Effector memory CD4-positive, alpha-beta T cell (primary cell): ENCODE data around the gene CEP350.

ENCODE experiments used
- DNase-seq, 3 donors: peaks; one replicate each; pipeline ENCODE4 v3.0.0-alpha.2; 2020
- H3K27ac ChIP-seq: 2 replicates; pipeline ENCODE4 v1.7.0; 2013; ENCODE audit warnings: mild to moderate bottlenecking, low read length, moderate library complexity; ENCODE audit not compliant: insufficient read depth, poor library complexity, severe bottlenecking
- H3K27me3 ChIP-seq: replicated peaks from 2 replicates; pipeline ENCODE4 v1.7.0; 2013; ENCODE audit warnings: mild to moderate bottlenecking, low read length; ENCODE audit not compliant: insufficient read depth, control insufficient read depth, poor library complexity, severe bottlenecking
- H3K36me3 ChIP-seq: 2 replicates; pipeline ENCODE4 v1.7.0; 2013; ENCODE audit warnings: mild to moderate bottlenecking, low read length, moderate library complexity; ENCODE audit not compliant: control insufficient read depth, insufficient read depth
- H3K4me1 ChIP-seq: 2 replicates; pipeline ENCODE4 v1.7.0; 2013; ENCODE audit warnings: low read length, mild to moderate bottlenecking; ENCODE audit not compliant: control insufficient read depth, insufficient read depth, poor library complexity, severe bottlenecking
- H3K4me3 ChIP-seq: 2 replicates; pipeline ENCODE4 v1.7.0; 2013; ENCODE audit warnings: low read length, low read depth, mild to moderate bottlenecking; ENCODE audit not compliant: insufficient read depth, poor library complexity, severe bottlenecking
- H3K9me3 ChIP-seq: 2 replicates; pipeline ENCODE4 v1.7.0; 2013; ENCODE audit warnings: mild to moderate bottlenecking, low read length, moderate library complexity; ENCODE audit not compliant: control insufficient read depth

The CEP350 gene

DNA sequence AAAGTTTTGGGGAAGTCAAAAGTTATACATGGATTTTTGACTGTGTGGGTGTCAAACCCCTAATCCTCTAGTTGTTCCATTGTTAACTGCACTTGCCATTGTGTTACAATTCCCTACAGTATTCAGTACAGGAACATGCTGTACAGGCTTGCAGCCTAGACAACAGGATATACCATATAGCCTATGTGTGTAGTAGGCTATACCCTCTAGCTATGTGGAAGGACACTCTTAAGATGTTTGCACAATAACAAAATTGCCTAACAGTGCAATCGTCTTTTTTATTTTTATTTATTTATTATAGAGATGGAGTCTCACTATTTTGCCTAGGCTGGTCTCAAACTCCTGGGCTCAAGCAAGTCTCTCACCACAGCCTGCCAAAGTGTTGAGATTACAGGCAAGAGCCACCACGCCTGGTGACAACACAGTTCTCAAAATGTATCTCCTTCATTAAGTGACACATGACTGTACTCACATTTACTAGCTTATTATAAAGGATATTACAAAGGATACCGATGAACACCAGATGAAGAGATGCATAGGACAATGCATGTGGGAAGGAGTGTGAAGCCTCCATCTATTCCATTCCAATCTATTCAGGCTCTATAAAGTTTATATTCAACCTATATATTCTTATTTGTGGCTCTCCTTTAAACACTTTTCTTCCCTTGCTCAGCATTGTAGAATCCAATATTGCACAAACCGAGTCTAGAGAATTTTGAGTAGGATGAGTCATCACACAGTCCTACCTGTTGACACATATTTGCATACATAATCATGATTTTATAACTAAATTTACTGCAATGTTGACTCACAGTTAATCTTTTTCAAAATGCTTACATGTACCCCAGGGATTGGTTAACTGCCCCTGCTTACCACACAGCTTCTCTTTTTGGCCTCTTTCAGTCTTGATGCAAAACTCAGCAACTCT is 28.4 kb upstream of the CEP350 start:
- no peak for DNase-seq
- Histone ChIP-seq H3K4me3 (no peak overlapping the region), H3K4me1 (no peaks in the 10 kb centered on the region), H3K27me3 (no peaks in the 10 kb centered on the region), H3K9me3 (no peaks in the 10 kb centered on the region), H3K36me3 (no peaks in the 10 kb centered on the region), H3K27ac (no peak overlapping the region)

DNA sequence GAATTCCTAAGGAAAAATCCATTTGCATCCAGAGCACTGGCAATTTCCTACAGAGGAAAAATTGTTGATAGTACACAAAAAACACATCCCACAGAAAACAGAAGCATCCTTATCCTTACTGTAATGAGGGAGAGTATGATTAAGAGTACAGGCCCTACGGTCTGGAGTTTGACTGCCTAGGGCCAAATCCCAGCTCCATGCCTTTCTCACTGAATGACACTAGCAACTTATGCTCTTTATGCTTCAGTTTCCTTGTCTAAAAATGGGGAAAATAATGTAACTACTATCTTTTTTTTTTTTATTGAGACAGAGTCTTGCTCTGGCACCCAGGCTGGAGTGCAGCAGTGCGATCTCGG is 27.8 kb upstream of the CEP350 start:
- Histone ChIP-seq H3K4me3 (no peak overlapping the region), H3K27ac (no peak overlapping the region), H3K36me3 (no peaks in the 10 kb centered on the region), H3K9me3 (no peaks in the 10 kb centered on the region), H3K4me1 (no peaks in the 10 kb centered on the region), H3K27me3 (no peaks in the 10 kb centered on the region)
- no peak for DNase-seq

DNA sequence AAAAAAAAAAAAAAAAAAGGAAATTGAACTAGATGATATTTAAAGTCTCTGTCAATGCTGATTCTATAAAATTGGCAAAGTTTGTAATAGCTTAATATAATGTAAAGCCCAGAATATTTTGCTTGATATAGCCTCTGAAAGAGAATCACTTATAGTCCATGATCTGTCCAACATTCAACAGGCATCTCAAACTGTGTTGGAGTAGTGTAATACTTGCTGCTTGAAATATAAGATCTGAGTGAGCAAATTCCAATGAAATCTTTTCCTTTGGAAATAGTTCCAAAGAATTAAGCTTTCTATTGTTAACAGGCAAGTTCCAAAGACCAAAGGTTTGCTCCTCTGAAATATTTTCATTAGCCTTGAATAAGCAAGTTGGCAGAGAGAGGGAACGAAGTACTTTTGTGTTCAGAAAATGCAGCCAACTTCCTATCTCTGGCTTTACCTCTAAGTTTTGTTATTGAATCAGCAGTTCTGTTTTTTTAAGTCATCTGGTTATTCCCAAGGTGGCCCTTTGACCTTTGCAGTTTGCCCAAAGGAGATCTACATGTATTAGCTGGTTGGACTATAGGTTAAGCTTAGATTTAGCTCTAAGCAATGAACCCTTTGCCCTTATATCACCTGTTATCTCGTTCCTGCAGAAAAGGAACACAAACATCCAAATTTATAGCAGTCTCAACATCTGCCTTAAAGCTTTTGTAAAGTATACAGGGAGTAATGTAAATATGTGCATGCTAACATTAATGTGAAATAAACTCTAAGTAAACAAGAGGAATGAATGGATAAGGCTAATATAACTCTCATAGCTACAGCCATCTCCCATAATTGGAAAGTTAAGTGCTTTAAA is 24.4 kb upstream of the CEP350 start:
- no peaks in the 10 kb centered on the region for H3K9me3 ChIP-seq
- DNase-seq = no peak
- H3K36me3 ChIP-seq = no peaks in the 10 kb centered on the region
- H3K4me1 ChIP-seq = no peaks in the 10 kb centered on the region
- H3K27ac ChIP-seq = no peak overlapping the region
- no peaks in the 10 kb centered on the region for H3K27me3 ChIP-seq
- no peak overlapping the region for H3K4me3 ChIP-seq

DNA sequence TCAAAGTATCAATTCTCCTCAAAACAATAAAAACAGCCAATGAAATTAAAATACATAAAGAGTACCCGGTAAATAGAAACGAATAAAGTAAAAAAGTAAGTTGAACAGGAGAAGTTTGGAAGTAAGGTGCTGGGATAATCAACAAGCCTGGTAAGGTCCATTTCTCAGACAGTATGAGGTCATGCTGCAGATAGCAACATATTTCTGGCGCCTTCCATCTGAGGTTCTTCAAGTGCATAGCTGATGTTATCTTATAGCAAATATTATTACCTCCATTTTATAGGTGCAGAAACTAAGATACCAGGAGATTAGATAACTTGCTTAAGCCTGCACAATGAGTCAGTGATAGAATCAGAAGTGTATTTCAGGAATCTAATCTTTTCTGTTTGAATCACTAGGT is 23.7 kb upstream of the CEP350 start:
- Histone ChIP-seq H3K4me1 (no peaks in the 10 kb centered on the region), H3K27ac (no peak overlapping the region), H3K4me3 (no peak overlapping the region), H3K36me3 (no peaks in the 10 kb centered on the region), H3K9me3 (no peaks in the 10 kb centered on the region), H3K27me3 (no peaks in the 10 kb centered on the region)
- DNase-seq = no peak

DNA sequence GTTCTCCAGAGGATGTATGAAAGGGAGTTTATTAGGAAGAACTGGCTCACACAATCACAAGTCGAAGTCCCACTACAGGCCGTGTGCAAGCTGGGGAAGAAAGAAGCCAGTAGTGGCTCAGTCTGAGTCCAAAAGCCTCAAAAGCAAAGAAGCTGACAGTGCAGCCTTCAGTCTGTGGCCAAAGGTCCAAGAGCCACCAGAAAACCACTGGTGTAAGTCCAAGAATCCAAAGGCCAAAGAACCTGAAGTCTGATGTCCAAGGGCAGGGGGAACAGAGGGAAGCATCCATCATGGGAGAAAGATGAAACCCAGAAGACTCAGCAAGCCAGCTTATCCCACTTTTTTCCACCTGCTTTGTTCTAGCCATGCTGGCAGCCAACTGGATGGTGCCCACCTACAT is 21.4 kb upstream of the CEP350 start:
- DNase-seq = no peak
- Histone ChIP-seq H3K27ac (no peak overlapping the region), H3K36me3 (no peaks in the 10 kb centered on the region), H3K4me3 (no peak overlapping the region), H3K4me1 (no peaks in the 10 kb centered on the region), H3K27me3 (no peaks in the 10 kb centered on the region), H3K9me3 (no peaks in the 10 kb centered on the region)

DNA sequence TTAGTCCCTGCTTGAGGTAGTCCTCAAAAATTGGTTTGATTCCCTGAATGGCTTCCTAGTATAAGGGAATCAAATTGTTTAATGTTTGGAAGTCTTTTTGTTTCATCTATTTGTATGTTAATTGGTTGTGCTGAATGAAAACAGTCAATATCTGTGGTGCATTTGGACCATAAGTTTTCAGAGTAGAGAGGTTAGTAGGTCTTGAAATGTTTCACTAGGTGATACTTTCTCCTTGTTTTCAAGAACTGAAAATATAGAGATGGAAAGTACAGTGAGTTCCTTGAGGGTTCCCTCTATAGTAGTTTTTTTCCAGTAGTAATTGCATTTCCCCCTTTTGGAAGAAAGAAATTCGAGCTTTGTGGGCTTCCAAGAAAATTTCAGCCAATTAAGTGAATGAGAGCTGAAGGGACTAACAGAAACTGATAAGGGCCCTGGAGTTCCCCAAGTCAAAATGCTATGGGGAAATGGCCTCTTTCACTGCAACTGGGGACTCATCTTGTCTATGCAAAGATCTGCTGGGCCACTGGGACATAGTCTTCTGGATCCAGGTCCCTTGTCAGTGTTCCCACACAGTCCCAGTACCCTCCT is 18.6 kb upstream of the CEP350 start:
- Histone ChIP-seq H3K36me3 (no peaks in the 10 kb centered on the region), H3K27me3 (no peaks in the 10 kb centered on the region), H3K4me1 (no peaks in the 10 kb centered on the region), H3K9me3 (no peaks in the 10 kb centered on the region), H3K27ac (no peak overlapping the region), H3K4me3 (no peak overlapping the region)
- DNase-seq = no peak

DNA sequence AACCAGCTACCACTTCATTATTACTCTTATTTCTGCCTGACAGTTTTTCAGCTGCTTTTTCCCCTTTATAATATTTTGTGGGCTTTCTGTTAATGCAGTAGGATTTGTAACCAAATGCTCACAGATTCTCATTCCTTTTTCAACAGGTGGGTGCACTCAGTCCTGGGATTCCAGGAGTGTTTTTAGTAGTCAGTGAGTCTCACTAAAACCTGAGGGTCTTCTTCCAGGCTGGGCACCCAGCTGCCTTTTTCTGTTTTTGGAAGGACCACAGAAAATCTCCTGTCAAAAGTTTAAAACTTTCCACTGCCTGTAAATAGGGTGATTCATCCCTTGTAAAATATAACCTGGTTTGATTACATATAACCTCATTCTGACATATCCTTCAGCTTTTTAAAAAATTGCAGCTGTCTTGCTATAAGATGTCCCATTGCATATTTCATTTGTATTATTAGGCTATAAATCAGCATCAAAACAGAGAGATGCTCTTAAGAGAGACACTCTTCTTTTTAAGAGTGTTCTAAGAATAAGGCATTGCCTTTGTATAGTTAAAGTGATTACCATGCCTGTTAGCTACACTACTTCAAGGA is 16.8 kb upstream of the CEP350 start:
- no peaks in the 10 kb centered on the region for H3K4me1 ChIP-seq
- no peak overlapping the region for H3K27ac ChIP-seq
- no peaks in the 10 kb centered on the region for H3K9me3 ChIP-seq
- no peak overlapping the region for H3K4me3 ChIP-seq
- H3K27me3 ChIP-seq = no peaks in the 10 kb centered on the region
- no peak for DNase-seq
- H3K36me3 ChIP-seq = no peaks in the 10 kb centered on the region

DNA sequence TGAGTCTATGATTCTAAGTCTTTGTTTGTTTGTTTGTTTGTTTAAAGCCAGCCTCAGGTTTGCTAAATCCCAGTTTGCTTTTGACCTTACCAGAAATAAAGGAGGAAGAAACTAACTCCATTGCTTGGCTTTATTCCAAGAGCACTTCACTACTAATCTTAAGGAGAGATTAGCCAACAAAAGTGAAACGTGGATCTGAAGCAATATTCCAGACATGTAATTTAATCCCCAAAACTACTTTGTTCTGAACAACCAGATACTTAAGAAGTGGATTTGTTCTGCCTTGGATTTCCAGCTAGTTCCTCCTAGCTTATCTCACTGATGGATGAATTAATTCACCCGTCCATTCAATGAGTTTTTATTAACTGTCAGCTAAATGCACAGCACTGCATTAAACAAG is 15.9 kb upstream of the CEP350 start:
- no peaks in the 10 kb centered on the region for H3K9me3 ChIP-seq
- H3K4me3 ChIP-seq = no peak overlapping the region
- no peaks in the 10 kb centered on the region for H3K4me1 ChIP-seq
- no peaks in the 10 kb centered on the region for H3K27me3 ChIP-seq
- H3K36me3 ChIP-seq = no peaks in the 10 kb centered on the region
- H3K27ac ChIP-seq = no peak overlapping the region
- no peak for DNase-seq

DNA sequence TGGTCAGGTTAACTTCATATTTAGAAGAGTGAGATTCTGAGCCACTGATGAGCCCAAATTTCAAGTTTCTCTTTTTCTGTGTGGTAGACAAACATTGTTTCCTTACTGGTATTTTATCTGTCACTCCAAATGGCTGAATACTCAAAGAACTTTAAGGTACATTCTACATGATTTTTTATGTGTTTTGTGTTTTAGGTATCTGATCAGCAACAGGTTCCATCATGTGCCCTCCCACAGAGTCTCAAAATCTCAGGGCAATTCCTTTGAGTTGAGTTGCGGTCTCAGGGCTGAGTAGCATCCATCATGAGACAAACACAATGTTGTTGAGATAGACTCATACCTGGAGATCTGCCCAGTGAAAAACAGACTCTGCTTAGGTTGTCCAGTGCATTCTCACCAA is 14.7 kb upstream of the CEP350 start:
- no peak overlapping the region for H3K4me3 ChIP-seq
- H3K27ac ChIP-seq = no peak overlapping the region
- no peak for DNase-seq
- H3K4me1 ChIP-seq = no peaks in the 10 kb centered on the region
- H3K27me3 ChIP-seq = no peaks in the 10 kb centered on the region
- H3K36me3 ChIP-seq = no peaks in the 10 kb centered on the region
- H3K9me3 ChIP-seq = no peaks in the 10 kb centered on the region
